Body of pancreas (tissue), 4 donors: ENCODE data around the gene KPNA4.

Experiments
- POLR2A ChIP-seq, 3 donors: fragments of 450-650 bp; IDR thresholded peaks; one replicate each; pipeline ENCODE4 v1.6.1; 2016; ENCODE audit warnings: antibody characterized with exemption in 3 of 3, mild to moderate bottlenecking in 2 of 3
- TF ChIP-seq, protein P1 (sequence below), 7 experiments: fragments of 450-650 bp in 4 of 7; fragments of 200-600 bp in 3 of 7; sonication (generic) in 3 of 7; IDR thresholded peaks; one replicate each; pipeline ENCODE4 v1.5.1; 2016 to 2019; ENCODE audit warnings: antibody characterized with exemption in 7 of 7

DNA sequence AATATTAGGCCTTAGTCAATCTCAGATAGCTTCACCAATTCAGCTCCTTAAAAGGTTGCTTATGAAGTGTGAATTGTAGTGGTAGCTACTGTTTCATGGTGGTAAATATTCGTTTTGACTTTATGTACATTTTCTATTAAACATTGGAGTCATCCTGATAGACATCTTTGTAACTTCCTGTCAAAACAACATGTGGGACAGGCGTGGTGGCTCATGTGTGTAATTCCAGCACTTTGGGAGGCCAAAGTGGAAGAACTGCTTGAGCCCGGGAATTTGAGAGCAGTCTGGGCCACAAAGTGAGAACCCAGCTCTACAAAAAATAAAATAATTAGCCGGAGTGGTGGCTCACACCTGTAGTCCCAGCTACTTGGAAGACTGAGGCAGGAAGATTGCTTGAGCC, 113.8 kb downstream of the KPNA4 start:
- TF ChIP-seq, protein P1, sequence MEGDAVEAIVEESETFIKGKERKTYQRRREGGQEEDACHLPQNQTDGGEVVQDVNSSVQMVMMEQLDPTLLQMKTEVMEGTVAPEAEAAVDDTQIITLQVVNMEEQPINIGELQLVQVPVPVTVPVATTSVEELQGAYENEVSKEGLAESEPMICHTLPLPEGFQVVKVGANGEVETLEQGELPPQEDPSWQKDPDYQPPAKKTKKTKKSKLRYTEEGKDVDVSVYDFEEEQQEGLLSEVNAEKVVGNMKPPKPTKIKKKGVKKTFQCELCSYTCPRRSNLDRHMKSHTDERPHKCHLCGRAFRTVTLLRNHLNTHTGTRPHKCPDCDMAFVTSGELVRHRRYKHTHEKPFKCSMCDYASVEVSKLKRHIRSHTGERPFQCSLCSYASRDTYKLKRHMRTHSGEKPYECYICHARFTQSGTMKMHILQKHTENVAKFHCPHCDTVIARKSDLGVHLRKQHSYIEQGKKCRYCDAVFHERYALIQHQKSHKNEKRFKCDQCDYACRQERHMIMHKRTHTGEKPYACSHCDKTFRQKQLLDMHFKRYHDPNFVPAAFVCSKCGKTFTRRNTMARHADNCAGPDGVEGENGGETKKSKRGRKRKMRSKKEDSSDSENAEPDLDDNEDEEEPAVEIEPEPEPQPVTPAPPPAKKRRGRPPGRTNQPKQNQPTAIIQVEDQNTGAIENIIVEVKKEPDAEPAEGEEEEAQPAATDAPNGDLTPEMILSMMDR (IDR thresholded peaks at IDR 0.05), result no peak
- no peak for TF ChIP-seq POLR2A (IDR thresholded peaks at IDR 0.05)
